Left lung (tissue), 10 donors: ENCODE results near the gene FZR1. TPM values are rescaled to one million over a fixed set of nuclear protein-coding genes. Genes with fewer than 3 reads are reported as not detected.
A peak's percentile ranks its signal among the peaks of the same experiment; 100 is the strongest.

Experiments
- ATAC-seq: fragments of 200-7000 bp; cut with Tn5 transposase; one replicate; pipeline ENCODE4 v1.9.1; 2020; ENCODE audit warnings: moderate library complexity
- DNase-seq, 4 donors: peaks; one replicate each; pipeline ENCODE4 v3.0.0-alpha.2; 2013 to 2020
- H3K27ac ChIP-seq, 2 donors: fragments of 200-600 bp; sonication (generic) in 1 of 2; one replicate each; pipeline versions ENCODE4 v1.5.0 to v1.8.0; 2020 to 2021
- H3K27me3 ChIP-seq, 2 donors: fragments of 200-600 bp; sonication (generic) in 1 of 2; one replicate each; pipeline versions ENCODE4 v1.5.0 to v1.8.0; 2020 to 2021
- H3K36me3 ChIP-seq, 2 donors: fragments of 200-600 bp; sonication (generic) in 1 of 2; one replicate each; pipeline versions ENCODE4 v1.5.0 to v1.8.0; 2020 to 2021
- H3K4me1 ChIP-seq, 2 donors: fragments of 200-600 bp; one replicate each; pipeline ENCODE4 v1.8.0; 2021
- H3K4me3 ChIP-seq, 2 donors: fragments of 200-600 bp; sonication (generic) in 1 of 2; one replicate each; pipeline versions ENCODE4 v1.5.0 to v1.8.0; 2020 to 2021; ENCODE audit warnings: mild to moderate bottlenecking in 1 of 2
- H3K9me3 ChIP-seq, 2 donors: fragments of 200-600 bp; sonication (generic) in 1 of 2; one replicate each; pipeline versions ENCODE4 v1.5.0 to v1.8.0; 2020 to 2021
- intact Hi-C, 2 donors: fragments of 100-400 bp; cut with DNase I; formaldehyde crosslinking; loops; one replicate each; pipeline versions ENCODE4 v1.11.2 to v1.14.2; 2022
- polyA plus RNA-seq, 6 donors: library from polyadenylated mRNA; unstranded; fragments of 120-200 nt; gene quantifications; one replicate each; pipeline ENCODE4 v1.2.1, GENCODE V29; 2013; ENCODE audit not compliant: insufficient read length in 6 of 6
- total RNA-seq, 2 donors: library from RNA; stranded (reverse); fragmentation: NEBNext Ultra II Directional; extraction: Animal tissue kit (Norgen Biotek cat#: 25700); gene quantifications; one replicate each; pipeline ENCODE4 v1.2.1, GENCODE V29; 2021
- TF ChIP-seq, protein P1 (sequence below), 2 donors: fragments of 200-600 bp; sonication (generic) in 1 of 2; IDR thresholded peaks; one replicate each; pipeline versions ENCODE4 v1.5.0 to v1.8.0; 2021; ENCODE audit warnings: antibody characterized with exemption in 2 of 2
- donor health status: DM: no; HTN: yes; CAD: no.
- donor health status: DM: no; HTN: no; CAD: no.

FZR1 gene
- total and polyA plus RNA-seq, 8 donors: 33.4 to 56.6 (median 47.3) TPM

GRCh38 chr19:3510727-3511126 lies 4.6 kb downstream of the FZR1 start:
- Histone ChIP-seq H3K27me3 (no peaks in the 10 kb centered on the region), H3K9me3 (no peaks in the 10 kb centered on the region), H3K27ac (no peak overlapping the region), H3K36me3 (peaks cover 0 to 25% of the 10 kb centered on the region in 2 donors), H3K4me1 (peaks cover 5 to 37% of the 10 kb centered on the region in 2 donors), H3K4me3 (no peak overlapping the region)
- ATAC-seq (no peak), DNase-seq (peak in 1 of 4 donors; percentile 55)
- TF ChIP-seq, protein P1, sequence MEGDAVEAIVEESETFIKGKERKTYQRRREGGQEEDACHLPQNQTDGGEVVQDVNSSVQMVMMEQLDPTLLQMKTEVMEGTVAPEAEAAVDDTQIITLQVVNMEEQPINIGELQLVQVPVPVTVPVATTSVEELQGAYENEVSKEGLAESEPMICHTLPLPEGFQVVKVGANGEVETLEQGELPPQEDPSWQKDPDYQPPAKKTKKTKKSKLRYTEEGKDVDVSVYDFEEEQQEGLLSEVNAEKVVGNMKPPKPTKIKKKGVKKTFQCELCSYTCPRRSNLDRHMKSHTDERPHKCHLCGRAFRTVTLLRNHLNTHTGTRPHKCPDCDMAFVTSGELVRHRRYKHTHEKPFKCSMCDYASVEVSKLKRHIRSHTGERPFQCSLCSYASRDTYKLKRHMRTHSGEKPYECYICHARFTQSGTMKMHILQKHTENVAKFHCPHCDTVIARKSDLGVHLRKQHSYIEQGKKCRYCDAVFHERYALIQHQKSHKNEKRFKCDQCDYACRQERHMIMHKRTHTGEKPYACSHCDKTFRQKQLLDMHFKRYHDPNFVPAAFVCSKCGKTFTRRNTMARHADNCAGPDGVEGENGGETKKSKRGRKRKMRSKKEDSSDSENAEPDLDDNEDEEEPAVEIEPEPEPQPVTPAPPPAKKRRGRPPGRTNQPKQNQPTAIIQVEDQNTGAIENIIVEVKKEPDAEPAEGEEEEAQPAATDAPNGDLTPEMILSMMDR (IDR thresholded peaks at IDR 0.05): no peak
- intact Hi-C loops: no loop called here

DNA sequence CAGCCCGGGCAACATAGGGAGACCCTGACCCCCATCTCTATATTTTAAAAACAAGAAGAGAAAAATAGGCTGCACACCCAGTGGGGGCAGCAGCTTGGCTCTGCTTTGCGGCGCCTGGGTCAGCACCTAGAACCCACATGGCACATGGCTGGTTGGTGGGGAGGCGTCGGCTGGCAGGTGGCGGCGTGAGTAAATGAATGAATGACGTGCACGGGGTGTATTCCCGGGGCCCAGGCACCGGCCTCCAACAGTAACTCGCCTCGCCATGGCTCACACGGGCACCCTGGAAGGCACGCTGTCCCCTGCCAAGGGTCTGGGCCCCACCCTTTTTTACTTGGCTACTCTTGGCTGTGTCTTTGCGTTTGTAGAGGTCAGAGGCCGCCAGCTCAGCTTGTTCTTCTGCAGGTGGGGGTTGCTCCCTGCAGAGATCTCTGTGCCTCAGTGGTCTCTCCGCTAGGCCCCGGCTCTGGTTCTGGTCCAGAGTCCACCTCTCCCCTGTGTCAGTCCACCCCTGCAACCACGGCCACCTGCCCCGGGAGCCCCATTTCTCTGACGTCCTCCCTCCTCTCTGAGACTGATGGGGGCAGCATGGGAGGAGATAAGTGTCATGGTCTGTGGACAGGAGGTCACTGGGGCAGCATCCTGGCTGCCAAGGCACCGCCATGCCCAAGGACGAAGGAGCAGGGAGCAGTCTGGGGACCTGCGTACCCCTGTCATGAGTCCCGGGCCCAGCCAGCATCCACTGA lies 5.6 kb downstream of the FZR1 start:
- TF ChIP-seq, protein P1 (IDR thresholded peaks at IDR 0.05): no peak
- no peak overlapping the region for H3K27ac ChIP-seq
- peaks cover 0 to 30% of the 10 kb centered on the region in 2 donors for H3K36me3 ChIP-seq
- intact Hi-C loops: no loop called here
- ATAC-seq (no peak), DNase-seq (peak in 1 of 4 donors; percentile 75)
- H3K4me3 ChIP-seq: no peak overlapping the region
- peaks cover 5 to 42% of the 10 kb centered on the region in 2 donors for H3K4me1 ChIP-seq
- H3K27me3 ChIP-seq: no peaks in the 10 kb centered on the region
- H3K9me3 ChIP-seq: no peaks in the 10 kb centered on the region

DNA sequence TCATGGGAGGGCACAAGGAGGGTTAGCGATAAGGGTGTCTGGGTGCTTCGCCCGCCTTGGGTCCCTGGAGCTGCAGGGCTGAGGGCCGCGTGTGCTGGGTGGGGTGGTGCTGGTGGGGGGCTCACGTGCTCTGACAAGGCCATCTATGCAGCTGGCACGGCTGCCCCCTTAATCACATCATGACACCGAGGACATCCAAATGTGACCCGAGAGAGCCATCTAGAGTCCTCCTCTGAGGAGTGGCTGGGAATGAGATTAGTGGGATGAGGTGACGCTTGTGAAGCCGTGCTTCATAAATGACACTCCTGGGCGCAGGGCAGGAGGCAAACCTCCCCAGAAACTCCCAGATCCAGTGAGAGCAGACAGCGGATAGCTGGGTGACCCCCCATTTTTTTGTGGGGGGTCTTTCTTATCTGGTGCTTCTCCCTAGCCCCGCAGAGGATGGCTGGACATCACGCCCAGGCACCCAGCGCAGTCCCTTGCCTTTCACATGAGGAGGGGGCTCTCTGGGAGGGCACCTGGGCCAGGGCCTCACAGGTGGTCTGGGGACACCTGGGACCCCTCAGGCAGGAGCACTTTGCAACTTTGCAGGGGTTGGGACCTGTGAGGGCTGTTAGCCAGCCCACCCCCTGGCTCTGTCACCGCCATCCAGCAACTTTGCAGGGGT lies 6.6 kb downstream of the FZR1 start:
- Histone ChIP-seq H3K9me3 (no peaks in the 10 kb centered on the region), H3K4me1 (peaks cover 1 to 45% of the 10 kb centered on the region in 2 donors), H3K36me3 (peaks cover 0 to 30% of the 10 kb centered on the region in 2 donors), H3K4me3 (no peak overlapping the region), H3K27me3 (no peaks in the 10 kb centered on the region), H3K27ac (no peak overlapping the region)
- DNase-seq: no peak
- no peak for ATAC-seq
- intact Hi-C loops: no loop called here
- TF ChIP-seq, protein P1 (IDR thresholded peaks at IDR 0.05): no peak

- Histone ChIP-seq H3K4me3 (no peak overlapping the region), H3K4me1 (peaks cover 0 to 37% of the 10 kb centered on the region in 2 donors), H3K9me3 (no peaks in the 10 kb centered on the region), H3K36me3 (peaks cover 0 to 30% of the 10 kb centered on the region in 2 donors), H3K27me3 (no peaks in the 10 kb centered on the region), H3K27ac (no peak overlapping the region)
- DNase-seq: peak in 1 of 4 donors; percentile 71
- no peak for ATAC-seq
- TF ChIP-seq, protein P1 (IDR thresholded peaks at IDR 0.05): no peak
- intact Hi-C loops: no loop called here
Measured at GRCh38 chr19:3513229-3514140, 7.4 kb downstream of the FZR1 start.
